Activated CD8-positive, alpha-beta memory T cell treated with anti-CD3 and anti-CD28 coated beads, Interleukin-2, amount 50 U/mL, for 1 hour (primary cell): Measurements from ENCODE around the gene MYADML2.

Source experiments
- DNase-seq: peaks from one replicate; pipeline ENCODE4 v3.0.0-alpha.2; 2020; ENCODE audit errors: extremely low read depth

Gene MYADML2

GRCh38 chr17:81978524-81979298, 31.7 kb upstream of the MYADML2 start:
- DNase-seq = no peak

GRCh38 chr17:81977211-81977808, 30.3 kb upstream of the MYADML2 start, which contains the start of gene ASPSCR1:
TSS of gene ASPSCR1 (plus strand) at chr17:81977629. CDS start at chr17:81977647, 18 bp downstream.
- DNase-seq = peak; percentile 70

- no peak for DNase-seq
Measured at GRCh38 chr17:81976332-81977210, 29.5 kb upstream of the MYADML2 start.

GRCh38 chr17:81973432-81973831, 26.4 kb upstream of the MYADML2 start:
- no peak for DNase-seq

- DNase-seq = no peak
Measured at GRCh38 chr17:81968850-81969812, 22.1 kb upstream of the MYADML2 start.

GRCh38 chr17:81968396-81968745, 21.3 kb upstream of the MYADML2 start:
- no peak for DNase-seq

GRCh38 chr17:81967533-81968395, 20.7 kb upstream of the MYADML2 start:
- DNase-seq = peak; percentile 67

- no peak for DNase-seq
Measured at GRCh38 chr17:81967244-81967532, 20.2 kb upstream of the MYADML2 start.

GRCh38 chr17:81966343-81967243, 19.6 kb upstream of the MYADML2 start:
- DNase-seq = no peak

- DNase-seq = no peak
Measured at GRCh38 chr17:81964081-81964849, 17.2 kb upstream of the MYADML2 start.

- no peak for DNase-seq
Measured at GRCh38 chr17:81962499-81963441, 15.7 kb upstream of the MYADML2 start.

- no peak for DNase-seq
Measured at GRCh38 chr17:81961521-81962498, 14.8 kb upstream of the MYADML2 start.

GRCh38 chr17:81961087-81961511, 14.1 kb upstream of the MYADML2 start, which contains the start of gene NOTUM:
TSS of gene NOTUM (minus strand) at chr17:81961187. CDS start at chr17:81960909, 278 bp downstream.
- no peak for DNase-seq

- no peak for DNase-seq
Measured at GRCh38 chr17:81960130-81960958, 13.3 kb upstream of the MYADML2 start.
